LNCaP clone FGC (cell line): Measurements from ENCODE around the gene SLC39A5.

Experiments
- DNase-seq: peaks from one replicate; pipeline ENCODE4 v3.0.0-alpha.2; 2011; ENCODE audit warnings: low read depth
- H3K4me3 ChIP-seq: 2 replicates; pipeline ENCODE4 v1.5.1; 2011; ENCODE audit warnings: mild to moderate bottlenecking, low read depth, low read length, control low read depth
- CTCF ChIP-seq: IDR thresholded peaks from 2 replicates; pipeline ENCODE4 v1.5.1; 2012; ENCODE audit warnings: mild to moderate bottlenecking; ENCODE audit not compliant: control insufficient read depth, insufficient read depth; ENCODE audit errors: extremely low read depth

Gene SLC39A5

GRCh38 chr12:56256326-56256960 lies 26.6 kb downstream of the SLC39A5 start:
- no peak for DNase-seq

GRCh38 chr12:56257071-56257470 lies 27.2 kb downstream of the SLC39A5 start:
- no peak for TF ChIP-seq CTCF
- H3K4me3 ChIP-seq, result peak overlapping the region; percentile 84
- no peak for DNase-seq

More at GRCh38 chr12:56256326-56256960, 26.6 kb downstream of the SLC39A5 start:
- no peak overlapping the region for H3K4me3 ChIP-seq
- no peak for TF ChIP-seq CTCF

GRCh38 chr12:56257491-56258067 lies 27.7 kb downstream of the SLC39A5 start:
- no peak for DNase-seq
- TF ChIP-seq CTCF, result 0 out of 2 replicates have a peak, but pooled peaks have one; percentile 12
- H3K4me3 ChIP-seq, result peak overlapping the region; percentile 84

GRCh38 chr12:56258068-56258819 lies 28.4 kb downstream of the SLC39A5 start, which contains the start of gene ANKRD52:
Gene ANKRD52, minus strand, starts transcription at chr12:56258384. Its CDS starts 115 bp downstream, at chr12:56258269.
- DNase-seq, result no peak
- peak within 1 kb of the TSS; percentile 84 for H3K4me3 ChIP-seq
- TF ChIP-seq CTCF, result peak; percentile 90

DNA sequence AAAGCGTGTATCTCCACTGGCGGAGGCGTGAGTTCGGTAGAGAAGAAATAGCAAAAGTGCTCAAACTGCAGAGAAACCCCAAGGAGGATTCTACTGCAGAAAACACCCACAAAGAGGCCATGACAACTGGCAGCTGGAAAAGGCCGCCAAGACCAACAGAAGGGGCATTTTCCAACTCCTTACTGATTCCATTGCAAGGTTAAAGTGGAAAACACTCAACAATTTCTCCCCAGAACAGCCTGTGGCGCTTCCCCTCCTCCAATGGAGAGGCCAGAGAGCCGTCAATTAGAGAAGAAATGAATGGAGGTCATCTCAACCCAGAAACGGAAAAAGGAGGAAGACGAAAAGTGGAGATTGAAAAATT lies 29.0 kb downstream of the SLC39A5 start:
- no peak for TF ChIP-seq CTCF
- DNase-seq, result no peak
- H3K4me3 ChIP-seq, result peak overlapping the region; percentile 84

- DNase-seq, result no peak
- no peak for TF ChIP-seq CTCF
- H3K4me3 ChIP-seq, result no peak overlapping the region
Observed at GRCh38 chr12:56260380-56260779, 30.5 kb downstream of the SLC39A5 start.
